RWPE2 (cell line): ENCODE results near the gene STX8.
"Not testable (repeated sequence)": the region's sequence is repeated elsewhere in the genome, so short reads cannot be mapped to it uniquely, and the experiment has no call there.

Source experiments
- ATAC-seq: fragments of 200-7000 bp; cut with Tn5 transposase; 3 replicates; pipeline ENCODE4 v1.9.1; 2021; ENCODE audit warnings: low read depth
- DNase-seq: peaks from one replicate; pipeline ENCODE4 v3.0.0-alpha.2; 2020; ENCODE audit warnings: low spot score
- H3K27ac ChIP-seq: fragments of 450-650 bp; 2 replicates; pipeline ENCODE4 v1.5.1; 2017; ENCODE audit warnings: mild to moderate bottlenecking; ENCODE audit not compliant: poor library complexity, severe bottlenecking
- H3K27me3 ChIP-seq: fragments of 250-450 bp; sonication (Bioruptor Pico); 2 replicates; pipeline ENCODE4 v1.5.1; 2021; ENCODE audit warnings: mild to moderate bottlenecking, moderate library complexity; ENCODE audit not compliant: insufficient read depth, poor library complexity, severe bottlenecking
- H3K36me3 ChIP-seq: fragments of 250-450 bp; sonication (Bioruptor Pico); 2 replicates; pipeline ENCODE4 v1.5.1; 2020; ENCODE audit warnings: low read depth, mild to moderate bottlenecking, moderate library complexity
- H3K4me1 ChIP-seq: fragments of 250-450 bp; sonication (Bioruptor Pico); 2 replicates; pipeline ENCODE4 v1.5.1; 2021; ENCODE audit warnings: mild to moderate bottlenecking, moderate library complexity; ENCODE audit not compliant: insufficient read depth, poor library complexity, severe bottlenecking
- H3K4me3 ChIP-seq: fragments of 250-450 bp; sonication (Bioruptor Pico); 2 replicates; pipeline ENCODE4 v1.5.1; 2021; ENCODE audit warnings: mild to moderate bottlenecking, moderate library complexity; ENCODE audit not compliant: severe bottlenecking
- H3K9me3 ChIP-seq: fragments of 250-450 bp; sonication (Bioruptor Pico); 2 replicates; pipeline ENCODE4 v1.5.1; 2021; ENCODE audit warnings: mild to moderate bottlenecking, moderate library complexity; ENCODE audit not compliant: severe bottlenecking
- TF ChIP-seq, protein P1 (sequence below): fragments of 450-650 bp; IDR thresholded peaks from one replicate; pipeline ENCODE4 v1.5.1; 2017; ENCODE audit warnings: mild to moderate bottlenecking, moderate library complexity; ENCODE audit not compliant: poor library complexity, severe bottlenecking

The STX8 gene

DNA sequence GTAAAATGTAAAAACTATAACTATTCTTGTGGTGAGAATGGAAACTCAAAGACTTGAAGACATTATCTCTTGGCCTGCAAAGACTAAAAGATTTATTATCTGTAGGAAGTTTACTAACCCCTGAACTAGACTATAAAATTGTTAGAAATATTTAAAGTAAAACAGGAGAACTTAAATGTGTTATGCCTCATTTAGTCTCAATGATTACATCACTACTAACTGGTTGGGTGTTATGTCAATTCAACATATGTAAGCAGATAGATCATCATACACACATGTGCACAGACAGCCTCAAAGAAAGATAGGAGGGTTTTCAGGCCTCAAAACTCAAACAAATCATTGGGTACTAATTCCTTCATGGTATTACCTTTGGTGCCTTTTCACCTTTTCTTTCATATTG lies 7.6 kb downstream of the STX8 start:
- TF ChIP-seq, protein P1, sequence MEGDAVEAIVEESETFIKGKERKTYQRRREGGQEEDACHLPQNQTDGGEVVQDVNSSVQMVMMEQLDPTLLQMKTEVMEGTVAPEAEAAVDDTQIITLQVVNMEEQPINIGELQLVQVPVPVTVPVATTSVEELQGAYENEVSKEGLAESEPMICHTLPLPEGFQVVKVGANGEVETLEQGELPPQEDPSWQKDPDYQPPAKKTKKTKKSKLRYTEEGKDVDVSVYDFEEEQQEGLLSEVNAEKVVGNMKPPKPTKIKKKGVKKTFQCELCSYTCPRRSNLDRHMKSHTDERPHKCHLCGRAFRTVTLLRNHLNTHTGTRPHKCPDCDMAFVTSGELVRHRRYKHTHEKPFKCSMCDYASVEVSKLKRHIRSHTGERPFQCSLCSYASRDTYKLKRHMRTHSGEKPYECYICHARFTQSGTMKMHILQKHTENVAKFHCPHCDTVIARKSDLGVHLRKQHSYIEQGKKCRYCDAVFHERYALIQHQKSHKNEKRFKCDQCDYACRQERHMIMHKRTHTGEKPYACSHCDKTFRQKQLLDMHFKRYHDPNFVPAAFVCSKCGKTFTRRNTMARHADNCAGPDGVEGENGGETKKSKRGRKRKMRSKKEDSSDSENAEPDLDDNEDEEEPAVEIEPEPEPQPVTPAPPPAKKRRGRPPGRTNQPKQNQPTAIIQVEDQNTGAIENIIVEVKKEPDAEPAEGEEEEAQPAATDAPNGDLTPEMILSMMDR = no peak
- Histone ChIP-seq H3K9me3 (no peaks in the 10 kb centered on the region), H3K27me3 (no peaks in the 10 kb centered on the region), H3K4me1 (no peaks in the 10 kb centered on the region), H3K36me3 (peaks cover 20% of the 10 kb centered on the region), H3K4me3 (no peak overlapping the region), H3K27ac (no peak overlapping the region)
- DNase-seq (no peak), ATAC-seq (no peak)

DNA sequence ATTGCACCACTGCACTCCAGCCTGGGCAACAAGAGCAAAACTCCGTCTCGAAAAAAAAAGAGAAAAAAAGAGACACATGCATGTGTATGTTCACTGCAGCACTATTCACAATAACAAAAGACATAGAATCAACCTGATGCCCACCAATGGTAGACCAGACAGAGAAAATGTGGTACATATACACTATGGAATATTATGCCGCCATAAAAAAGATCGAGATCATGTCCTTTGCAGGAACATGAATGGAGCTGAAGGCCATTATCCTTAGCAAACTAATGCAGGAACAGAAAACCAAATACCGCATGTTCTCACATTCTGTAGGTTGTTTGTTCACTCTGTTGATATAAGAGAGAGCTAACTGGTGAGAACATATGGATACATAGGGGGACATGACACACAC lies 8.9 kb downstream of the STX8 start:
- DNase-seq, ATAC-seq, H3K27ac ChIP-seq, H3K4me3 ChIP-seq, H3K9me3 ChIP-seq, H3K4me1 ChIP-seq, H3K27me3 ChIP-seq: not testable (repeated sequence)
- H3K36me3 ChIP-seq = peaks cover 20% of the 10 kb centered on the region

DNA sequence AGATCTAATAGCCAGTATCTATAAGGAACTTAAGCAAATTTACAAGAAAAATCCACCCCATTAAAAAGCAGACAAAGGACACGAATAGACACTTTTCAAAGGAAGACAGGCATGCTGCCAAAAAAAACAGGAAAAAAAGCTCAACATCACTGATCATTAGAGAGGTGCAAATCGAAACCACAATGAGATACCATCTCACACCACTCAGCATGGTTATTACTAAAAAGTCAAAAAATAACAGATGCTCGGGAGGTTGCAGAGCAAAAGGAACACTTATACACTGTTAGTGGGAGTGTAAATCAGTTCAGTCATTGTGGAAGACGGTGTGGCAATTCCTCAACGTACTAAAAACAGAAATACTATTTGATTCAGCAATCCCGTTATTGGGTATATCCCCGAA lies 9.6 kb downstream of the STX8 start:
- TF ChIP-seq, protein P1 = no peak
- Histone ChIP-seq H3K27ac (no peak overlapping the region), H3K4me3 (no peak overlapping the region), H3K4me1 (no peaks in the 10 kb centered on the region), H3K36me3 (peaks cover 20% of the 10 kb centered on the region), H3K9me3 (no peaks in the 10 kb centered on the region), H3K27me3 (no peaks in the 10 kb centered on the region)
- ATAC-seq = no peak
- DNase-seq = no peak

DNA sequence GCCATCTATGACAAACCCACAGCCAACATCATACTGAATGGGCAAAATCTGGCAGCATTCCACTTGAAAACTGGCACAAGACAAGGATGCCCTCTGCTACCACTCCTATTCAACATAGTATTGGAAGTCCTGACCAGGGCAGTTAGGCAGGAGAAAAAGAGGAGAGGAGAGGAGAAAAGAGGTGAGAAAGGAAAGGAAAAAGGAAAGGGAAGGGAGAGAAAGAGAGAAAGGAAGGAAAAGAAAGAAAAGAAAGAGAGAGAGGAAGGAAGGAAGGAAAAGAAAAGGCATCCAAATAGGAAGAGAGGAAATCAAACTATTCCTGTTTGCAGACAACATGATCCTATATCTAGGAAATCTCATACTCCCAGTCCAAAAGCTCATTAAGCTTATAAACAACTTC lies 11.5 kb downstream of the STX8 start:
- Histone ChIP-seq H3K4me3 (no peak overlapping the region), H3K27ac (no peak overlapping the region), H3K27me3 (no peaks in the 10 kb centered on the region), H3K36me3 (peaks cover 20% of the 10 kb centered on the region), H3K4me1 (no peaks in the 10 kb centered on the region), H3K9me3 (no peaks in the 10 kb centered on the region)
- no peak for DNase-seq
- no peak for ATAC-seq
- TF ChIP-seq, protein P1 = no peak

DNA sequence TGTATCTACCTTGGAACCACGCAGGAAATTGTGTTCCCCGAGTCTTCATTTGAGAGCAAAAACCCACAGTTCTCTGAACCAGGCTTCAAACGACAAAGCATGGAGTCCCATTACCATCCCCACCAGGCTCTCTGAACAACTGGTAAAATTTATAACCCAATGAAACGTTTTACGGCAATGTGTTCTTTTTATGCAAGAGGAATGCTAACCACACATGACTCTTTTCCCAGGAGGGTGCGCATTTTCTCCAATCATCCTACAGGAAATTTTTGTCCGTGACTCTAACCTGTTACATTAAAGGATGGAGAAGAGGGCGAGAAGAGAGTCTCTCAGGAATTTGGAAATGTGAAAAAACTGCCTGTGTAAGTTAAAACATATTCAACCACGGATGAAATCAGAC lies 17.8 kb downstream of the STX8 start:
- 0 out of 2 replicates have a peak, but pooled peaks cover 9% of the 10 kb centered on the region for H3K36me3 ChIP-seq
- ATAC-seq = no peak
- DNase-seq = no peak
- no peaks in the 10 kb centered on the region for H3K9me3 ChIP-seq
- H3K27me3 ChIP-seq = no peaks in the 10 kb centered on the region
- no peak overlapping the region for H3K27ac ChIP-seq
- no peak overlapping the region for H3K4me3 ChIP-seq
- no peaks in the 10 kb centered on the region for H3K4me1 ChIP-seq
- TF ChIP-seq, protein P1 = no peak
